GM19043 (cell line): ENCODE data around the gene THSD4.

Experiments used
- ATAC-seq: cut with Tn5 transposase; IDR thresholded peaks from one replicate; pipeline ENCODE4 v1.9.1; 2021; ENCODE audit warnings: low read depth; ENCODE audit not compliant: unreplicated experiment

Gene THSD4

DNA sequence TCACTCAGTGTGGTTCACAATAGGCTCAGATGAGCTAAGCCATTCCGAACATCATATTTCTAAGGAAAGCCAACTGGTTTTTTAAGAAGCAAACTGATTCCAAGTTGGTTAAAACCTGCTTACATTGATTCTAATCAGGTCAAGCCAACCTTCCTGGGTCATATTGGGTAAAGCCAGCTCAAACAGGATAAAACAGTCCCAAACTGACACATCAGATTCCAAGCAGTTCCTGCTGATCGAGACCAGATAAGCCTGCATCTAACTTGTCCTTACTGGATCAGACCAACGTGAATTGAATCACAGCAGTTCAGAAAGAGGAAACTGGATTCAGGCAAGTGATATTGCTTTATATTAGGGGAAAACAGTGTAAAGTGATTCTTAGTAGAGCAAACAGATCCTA is 18.6 kb upstream of the THSD4 start:
- ATAC-seq, result no peak

GRCh38 chr15:71097890-71098289 is 17.4 kb upstream of the THSD4 start:
- no peak for ATAC-seq

DNA sequence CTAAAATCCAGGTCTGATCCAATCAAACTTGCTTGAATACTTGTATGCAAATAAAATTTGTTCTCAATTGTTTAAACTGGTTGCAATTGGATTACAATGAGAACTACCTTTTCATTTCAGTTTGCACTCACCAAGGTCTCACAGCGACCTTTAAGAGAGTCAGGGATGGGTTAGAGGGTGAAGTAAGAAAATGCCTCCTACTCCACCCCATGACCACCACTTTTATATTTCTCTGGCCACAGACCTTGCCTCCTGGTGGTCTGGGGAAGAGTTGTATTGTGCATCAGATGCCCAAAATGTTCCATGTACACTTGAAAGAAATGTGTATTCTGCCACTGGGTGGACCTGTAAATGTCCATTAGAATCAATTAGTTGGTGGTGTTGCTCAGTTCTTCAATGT is 16.4 kb upstream of the THSD4 start:
- no peak for ATAC-seq

DNA sequence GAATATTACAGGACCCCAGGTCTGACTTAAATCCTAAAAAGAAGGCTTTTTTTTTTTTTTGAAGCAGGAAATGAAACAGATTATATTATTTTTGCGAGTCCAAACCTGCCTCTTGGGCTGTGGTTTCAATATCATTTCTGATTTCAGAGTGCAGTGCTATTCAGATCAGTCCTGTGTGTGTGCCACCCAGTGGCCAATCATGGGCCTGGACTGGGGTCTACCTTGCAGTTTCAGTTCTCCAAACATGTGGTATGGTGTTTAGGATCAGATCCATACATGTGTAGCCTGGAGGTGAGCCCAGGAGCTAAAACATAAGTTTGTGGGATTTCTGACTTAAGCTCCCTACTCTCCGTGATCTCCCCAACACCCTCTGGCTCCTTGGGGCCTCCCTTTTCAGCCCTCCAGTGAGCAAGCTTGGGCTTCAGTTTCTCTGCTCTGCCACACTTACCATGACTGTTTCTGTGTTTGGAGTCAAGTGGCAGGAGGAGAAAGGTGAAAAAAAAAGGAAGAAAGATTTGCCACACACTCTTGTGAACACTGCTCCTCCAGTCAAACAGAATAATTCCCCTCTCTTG is 12.1 kb upstream of the THSD4 start:
- ATAC-seq, result no peak

- no peak for ATAC-seq
These were observed 10.6 kb upstream of the THSD4 start for GRCh38 chr15:71104636-71105035.

- ATAC-seq, result no peak
These were observed 9.8 kb upstream of the THSD4 start for GRCh38 chr15:71105444-71105843.

DNA sequence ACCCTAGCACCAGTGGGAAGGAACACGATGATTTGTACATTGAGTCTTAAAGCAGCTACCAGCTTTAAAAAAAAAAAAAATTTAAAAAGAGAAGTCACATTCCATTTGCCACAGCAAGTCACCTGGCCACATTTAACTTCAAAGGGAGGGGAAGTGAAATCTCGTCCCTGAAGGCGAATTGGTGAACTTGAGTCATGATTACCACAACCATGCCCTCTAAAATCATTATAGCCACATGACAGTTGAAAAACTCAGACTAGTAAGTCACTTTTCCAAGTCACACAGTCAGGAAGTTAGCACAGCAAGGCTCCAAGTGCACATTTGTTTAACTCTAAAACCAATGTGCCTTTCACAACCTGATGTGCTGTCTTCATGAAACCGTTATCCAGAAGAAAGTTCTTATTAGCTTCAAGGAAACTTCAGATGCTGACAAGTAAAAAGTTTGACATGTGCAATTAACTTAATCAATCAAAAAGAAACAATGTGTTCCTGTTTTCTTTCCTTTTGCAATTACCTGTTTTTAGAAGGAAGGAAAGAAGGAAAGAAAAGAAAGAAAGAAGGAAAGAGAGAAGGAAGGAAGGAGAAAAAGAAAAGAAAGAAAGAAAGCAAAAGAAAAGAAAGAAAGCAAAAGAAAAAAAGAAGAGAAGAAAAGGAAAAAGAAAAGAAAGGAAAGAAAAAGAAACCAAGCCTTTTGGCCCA is 8.3 kb upstream of the THSD4 start:
- ATAC-seq, result no peak

GRCh38 chr15:71107501-71107815 is 7.8 kb upstream of the THSD4 start:
- no peak for ATAC-seq

DNA sequence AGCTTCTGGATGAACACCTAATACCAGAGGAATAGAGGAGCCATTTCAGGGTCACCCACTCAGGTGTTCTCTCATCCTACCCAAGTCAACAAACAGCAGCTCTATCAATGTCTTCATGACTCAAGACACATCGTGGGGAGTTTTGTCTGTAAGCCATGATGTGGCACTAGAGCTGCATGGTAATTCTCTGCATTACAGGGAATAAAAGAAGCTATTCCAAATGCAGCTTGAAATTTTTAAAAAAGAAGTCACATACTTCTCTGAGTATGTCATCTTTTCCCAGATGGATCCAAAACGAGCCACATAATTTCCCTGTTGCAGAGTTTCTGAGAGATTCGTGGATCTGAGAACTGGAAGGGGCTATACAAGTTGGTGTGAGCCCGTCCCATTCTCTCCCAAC is 6.1 kb upstream of the THSD4 start:
- no peak for ATAC-seq

DNA sequence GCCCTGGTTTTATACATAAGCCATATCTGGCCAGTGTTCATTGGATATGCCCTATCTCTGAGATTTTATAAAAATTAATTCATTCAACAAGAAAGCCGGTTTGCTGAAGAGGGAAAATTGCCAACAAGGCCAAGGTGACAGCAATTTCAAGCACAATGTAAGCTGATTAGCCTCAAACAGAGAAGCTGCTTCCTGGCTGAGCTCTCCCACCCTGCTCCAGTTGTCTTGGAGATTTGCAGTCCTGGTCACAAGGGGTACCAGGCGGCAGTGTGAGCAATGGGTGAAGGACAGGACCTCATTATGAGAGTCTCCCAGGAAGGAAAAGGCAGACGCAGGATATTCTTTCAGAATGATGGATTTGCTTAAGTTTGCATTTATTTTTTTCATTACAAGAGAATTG is 5.4 kb upstream of the THSD4 start:
- no peak for ATAC-seq

DNA sequence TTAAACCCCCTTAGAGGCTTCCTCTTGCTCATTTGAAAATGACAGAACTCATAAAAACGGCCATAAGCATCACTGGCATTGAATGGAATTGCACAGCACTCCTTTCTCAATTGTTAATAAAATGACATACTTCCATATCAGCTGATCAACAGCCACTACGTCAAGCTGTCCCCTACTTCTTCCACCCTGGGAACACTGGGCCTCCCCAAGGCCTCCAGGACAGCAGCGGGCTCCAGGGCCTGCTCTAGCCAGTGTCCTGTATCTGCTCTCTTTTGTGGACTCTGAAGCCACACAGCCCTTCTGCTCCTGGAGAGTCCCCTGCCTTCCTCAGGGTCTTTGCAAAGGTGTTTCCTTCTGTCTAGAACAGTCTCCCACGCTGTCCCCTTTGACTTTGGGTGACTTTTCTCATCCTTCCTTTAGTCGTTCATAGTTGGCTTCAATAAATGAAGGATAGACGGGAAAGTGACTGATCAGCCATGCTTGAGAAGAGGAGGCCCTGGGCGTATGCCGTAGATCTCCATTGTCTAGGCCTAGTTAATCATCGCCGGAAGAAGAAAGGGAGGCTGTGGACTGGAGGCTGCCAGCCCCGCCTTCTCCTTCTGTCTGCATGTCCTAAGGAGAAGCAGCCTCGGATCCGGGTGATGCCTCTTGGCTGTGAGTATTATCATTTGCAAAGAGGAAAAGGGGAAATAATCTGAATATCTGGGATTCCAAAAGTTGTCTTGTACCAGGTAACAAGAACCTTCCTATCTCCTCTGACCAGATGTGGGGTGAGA is 4.7 kb upstream of the THSD4 start:
- ATAC-seq, result no peak

GRCh38 chr15:71111181-71111565 is 4.1 kb upstream of the THSD4 start:
- no peak for ATAC-seq

DNA sequence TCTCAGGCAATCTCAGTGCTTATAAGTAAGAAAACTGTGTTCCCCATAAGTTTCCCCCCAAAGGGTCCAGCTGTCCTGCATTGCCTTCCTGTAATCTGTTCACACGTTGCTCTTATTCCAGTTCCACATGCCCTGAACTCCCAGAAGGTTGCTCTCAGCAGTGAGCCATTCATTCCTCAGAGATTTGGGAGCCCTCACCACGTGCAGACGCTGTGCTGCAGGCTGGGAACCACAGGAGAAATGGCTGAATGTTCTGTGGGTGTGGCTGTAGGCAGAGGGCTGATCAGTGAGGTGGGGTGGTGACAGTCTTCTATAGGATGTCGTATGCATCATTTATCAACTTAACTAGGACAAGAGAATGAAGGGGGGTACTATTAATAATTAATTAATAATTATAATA is 3.3 kb upstream of the THSD4 start:
- ATAC-seq, result no peak

DNA sequence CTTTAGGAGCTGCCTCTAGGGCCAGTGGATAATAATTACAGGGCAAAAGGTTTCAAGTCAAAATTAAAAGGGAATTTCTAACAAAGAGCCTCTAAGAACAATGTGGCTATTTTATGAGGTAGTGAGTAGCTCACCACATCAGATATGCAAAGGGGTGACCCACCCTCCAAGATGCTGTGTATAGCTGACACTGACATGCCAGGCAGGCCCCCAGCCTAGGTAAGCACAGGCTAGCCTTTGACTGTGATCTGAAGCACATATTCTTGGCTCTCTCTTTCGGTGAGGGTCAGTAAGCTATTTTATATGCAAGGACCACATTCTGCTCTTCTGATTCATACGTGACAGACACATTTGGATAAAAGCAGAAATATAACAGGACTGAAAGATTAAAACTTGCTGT is 2.8 kb upstream of the THSD4 start:
- ATAC-seq, result no peak

GRCh38 chr15:71114066-71114680 is 1.1 kb upstream of the THSD4 start:
- ATAC-seq, result no peak

GRCh38 chr15:71115567-71116351 is 488 bp downstream of the THSD4 start:
- ATAC-seq, result no peak

- ATAC-seq, result no peak
These were observed 1.1 kb downstream of the THSD4 start for GRCh38 chr15:71116366-71116765.

DNA sequence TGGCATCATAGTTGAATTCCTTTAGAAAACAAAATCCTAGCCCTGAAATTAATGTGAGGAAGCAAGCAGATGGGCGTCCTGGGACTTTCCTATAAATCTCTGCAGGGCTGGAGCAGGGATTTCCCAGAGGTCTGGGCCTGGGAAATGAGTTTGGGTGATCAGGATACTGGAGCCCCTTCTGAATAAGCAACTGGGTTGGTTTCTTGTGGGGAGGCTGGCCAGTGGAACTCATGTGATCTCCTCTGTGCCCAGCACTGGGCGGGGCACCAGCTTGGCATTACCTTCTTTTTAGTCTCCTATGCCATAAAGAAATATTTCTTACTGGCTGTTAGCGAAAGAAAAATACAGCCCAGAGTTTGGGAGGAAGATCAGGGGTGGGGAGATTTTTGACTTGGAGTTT is 1.7 kb downstream of the THSD4 start:
- no peak for ATAC-seq

DNA sequence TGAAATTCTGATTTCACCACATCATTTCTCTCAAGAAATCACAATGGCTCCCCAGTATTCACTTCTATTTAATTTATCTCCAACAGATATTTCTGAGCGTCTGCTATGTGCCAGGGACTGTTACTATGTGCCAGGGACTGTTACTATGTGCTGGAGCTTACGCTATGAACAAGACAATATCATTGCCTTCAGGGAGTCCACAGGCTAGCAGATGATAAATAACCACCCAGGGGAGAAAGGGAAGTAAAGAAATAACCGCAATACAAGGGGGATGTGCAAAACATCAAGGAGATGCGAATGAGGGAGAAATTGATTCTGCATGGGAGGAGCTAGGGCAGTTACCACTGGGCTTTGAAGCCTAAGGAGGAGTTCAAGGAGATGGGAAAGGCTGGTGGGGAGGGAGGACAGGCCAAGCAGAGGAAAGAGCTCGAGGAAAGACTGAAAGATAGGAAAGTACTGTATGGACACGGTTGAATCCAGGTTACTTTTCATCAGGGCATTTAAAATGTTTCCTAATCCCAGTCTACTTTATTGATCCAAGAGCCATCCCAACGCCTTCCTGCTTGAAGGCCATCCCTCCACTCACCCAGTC is 2.5 kb downstream of the THSD4 start:
- no peak for ATAC-seq

GRCh38 chr15:71118345-71118744 is 3.1 kb downstream of the THSD4 start:
- no peak for ATAC-seq
